ENCODE data around the gene THAP2. TPM values are rescaled to one million over a fixed set of nuclear protein-coding genes. Genes with fewer than 3 reads are reported as not detected.

Gene THAP2
- total and polyA plus RNA-seq, 2 donors (not counting 3 experiments of a cell fraction or from before 2014, with no cell fraction given) = 1.4 to 4.4 TPM

- no peaks in the 10 kb centered on the region for H3K36me3 ChIP-seq (ENCODE audit: control insufficient read depth in 2 of 2, extremely low read depth in 1 of 2, insufficient read depth in 2 of 2, low read length in 2 of 2)
- FAIRE-seq = no peak
- H4K20me1 ChIP-seq (replicated peaks; ENCODE audit: control insufficient read depth, extremely low read depth, insufficient read depth, low read length) = no peaks in the 10 kb centered on the region
- DNase-seq (ENCODE audit: low read depth, low spot score) = no peak
- no peak overlapping the region for H3K27ac ChIP-seq (ENCODE audit: insufficient read depth, low read depth, low read length)
- no peaks in the 10 kb centered on the region for H3K9me3 ChIP-seq (replicated peaks; ENCODE audit: control insufficient read depth, insufficient read depth, low read length)
- TF ChIP-seq FOS (IDR thresholded peaks at IDR 0.05; ENCODE audit: borderline replicate concordance, insufficient read depth, low read length) = no peak
- no peaks in the 10 kb centered on the region for H3K27me3 ChIP-seq (ENCODE audit: control insufficient read depth in 2 of 2, insufficient read depth in 2 of 2, low read length in 2 of 2)
- peaks cover 4% of the 10 kb centered on the region for H3K4me1 ChIP-seq (ENCODE audit: control insufficient read depth, extremely low read depth, insufficient read depth, low read length)
- no peak overlapping the region for H3K4me3 ChIP-seq (replicated peaks in 1 of 3; ENCODE audit: insufficient read depth in 1 of 3, low read depth in 1 of 3, low read length in 3 of 3)
- H3K4me2 ChIP-seq (ENCODE audit: insufficient read depth, low read length) = no peak overlapping the region
- H3K79me2 ChIP-seq (ENCODE audit: control insufficient read depth, insufficient read depth, low read length) = no peaks in the 10 kb centered on the region
- H3K9me1 ChIP-seq (replicated peaks; ENCODE audit: control insufficient read depth, extremely low read depth, insufficient read depth, low read length) = no peaks in the 10 kb centered on the region
- H3K9ac ChIP-seq (replicated peaks; ENCODE audit: extremely low read depth, insufficient read depth, low read length) = no peak overlapping the region
- BruUV-seq (replicated peaks) = no TSS peak
- H2AFZ ChIP-seq (ENCODE audit: low read depth, low read length) = no peak overlapping the region
- ChIA-PET POLR2A (no interaction called here), CTCF (no interaction called here)
- intact Hi-C loops (cut with micrococcal nuclease) = no loop called here
- dilution Hi-C loops (cut with MboI; ENCODE audit: extremely low pct_ligation_motif_present, low sequenced_read_pairs) = no loop called here
Observed at GRCh38 chr12:71688961-71689570, 25.0 kb downstream of the THAP2 start.

GRCh38 chr12:71691504-71692129, 27.5 kb downstream of the THAP2 start:
- Histone ChIP-seq H3K36me3 (ENCODE audit: control insufficient read depth in 2 of 2, extremely low read depth in 1 of 2, insufficient read depth in 2 of 2, low read length in 2 of 2) (no peaks in the 10 kb centered on the region), H3K4me2 (ENCODE audit: insufficient read depth, low read length) (no peak overlapping the region), H3K4me1 (ENCODE audit: control insufficient read depth, extremely low read depth, insufficient read depth, low read length) (peaks cover 4% of the 10 kb centered on the region), H3K4me3 (replicated peaks in 1 of 3; ENCODE audit: insufficient read depth in 1 of 3, low read depth in 1 of 3, low read length in 3 of 3) (no peak overlapping the region), H2AFZ (ENCODE audit: low read depth, low read length) (no peak overlapping the region), H3K9ac (replicated peaks; ENCODE audit: extremely low read depth, insufficient read depth, low read length) (no peak overlapping the region), H3K9me1 (replicated peaks; ENCODE audit: control insufficient read depth, extremely low read depth, insufficient read depth, low read length) (no peaks in the 10 kb centered on the region), H3K9me3 (replicated peaks; ENCODE audit: control insufficient read depth, insufficient read depth, low read length) (no peaks in the 10 kb centered on the region), H3K27ac (ENCODE audit: insufficient read depth, low read depth, low read length) (no peak overlapping the region), H3K79me2 (ENCODE audit: control insufficient read depth, insufficient read depth, low read length) (no peaks in the 10 kb centered on the region), H3K27me3 (ENCODE audit: control insufficient read depth in 2 of 2, insufficient read depth in 2 of 2, low read length in 2 of 2) (no peaks in the 10 kb centered on the region), H4K20me1 (replicated peaks; ENCODE audit: control insufficient read depth, extremely low read depth, insufficient read depth, low read length) (no peaks in the 10 kb centered on the region)
- BruUV-seq (replicated peaks) = no TSS peak
- FAIRE-seq = no peak
- TF ChIP-seq GATA2 (IDR thresholded peaks at IDR 0.05; ENCODE audit: insufficient read depth, insufficient read length, low read depth, low read length) (no peak), MYC (IDR thresholded peaks at IDR 0.05; ENCODE audit: low read depth, low read length) (no peak), EZH2 (IDR thresholded peaks at IDR 0.05; ENCODE audit: borderline replicate concordance, low read depth, low read length, severe bottlenecking) (no peak), JUN (IDR thresholded peaks at IDR 0.05; ENCODE audit: borderline replicate concordance, insufficient read depth, insufficient read length, low read depth) (no peak), POLR2A (IDR thresholded peaks at IDR 0.05; ENCODE audit: low read depth, low read length) (no peak), MAX (IDR thresholded peaks at IDR 0.05; ENCODE audit: insufficient read depth, insufficient read length) (no peak), POLR2AphosphoS5 (IDR thresholded peaks at IDR 0.05; ENCODE audit: insufficient read depth, low read depth, low read length) (no peak), FOS (IDR thresholded peaks at IDR 0.05; ENCODE audit: borderline replicate concordance, insufficient read depth, low read length) (no peak), CTCF (IDR thresholded peaks at IDR 0.05; ENCODE audit: extremely low read depth in 1 of 2, insufficient read depth in 1 of 2, low read depth in 1 of 2, low read length in 2 of 2) (no peak)
- dilution Hi-C loops (cut with MboI; ENCODE audit: extremely low pct_ligation_motif_present, low sequenced_read_pairs) = no loop called here
- no peak for DNase-seq (ENCODE audit: low read depth, low spot score)
- intact Hi-C loops (cut with micrococcal nuclease) = no loop called here
- ChIA-PET CTCF (no interaction called here), POLR2A (no interaction called here)

Data from endothelial cell of umbilical vein (primary cell).